Activated naive CD4-positive, alpha-beta T cell treated with anti-CD3 and anti-CD28 coated beads, Interleukin-2, amount 50 U/mL, for 72 hours (primary cell): ENCODE measurements around the gene MEA1. TPM values are rescaled to one million over a fixed set of nuclear protein-coding genes. Genes with fewer than 3 reads are reported as not detected.

Source experiments
- ATAC-seq, 2 donors: fragments of 150-1000 bp; cut with Tn5 transposase; 2 replicates each; pipeline ENCODE4 v1.10.0; 2021; ENCODE audit warnings: mild to moderate bottlenecking in 2 of 2, moderate library complexity in 2 of 2
- DNase-seq, 2 donors: peaks; one replicate each; pipeline ENCODE4 v3.0.0; 2021 to 2022; ENCODE audit warnings: low spot score in 2 of 2
- H3K27ac Mint-ChIP-seq, 2 donors: one replicate each; pipeline ENCODE4 v1.8.0; 2022; ENCODE audit warnings: mild to moderate bottlenecking in 2 of 2, mixed read lengths in 2 of 2
- H3K36me3 Mint-ChIP-seq, 2 donors: one replicate each; pipeline ENCODE4 v1.8.0; 2022; ENCODE audit warnings: mixed read lengths in 2 of 2
- H3K9me3 Mint-ChIP-seq, 2 donors: one replicate each; pipeline ENCODE4 v1.8.0; 2022; ENCODE audit warnings: mixed read lengths in 2 of 2
- total RNA-seq, 2 donors: library from RNA; stranded (reverse); gene quantifications; one replicate each; pipeline ENCODE4 v1.2.3, GENCODE V29; 2022

The MEA1 gene
- 10 to 100 TPM; 79.4 to 83.6 TPM for total RNA-seq

DNA sequence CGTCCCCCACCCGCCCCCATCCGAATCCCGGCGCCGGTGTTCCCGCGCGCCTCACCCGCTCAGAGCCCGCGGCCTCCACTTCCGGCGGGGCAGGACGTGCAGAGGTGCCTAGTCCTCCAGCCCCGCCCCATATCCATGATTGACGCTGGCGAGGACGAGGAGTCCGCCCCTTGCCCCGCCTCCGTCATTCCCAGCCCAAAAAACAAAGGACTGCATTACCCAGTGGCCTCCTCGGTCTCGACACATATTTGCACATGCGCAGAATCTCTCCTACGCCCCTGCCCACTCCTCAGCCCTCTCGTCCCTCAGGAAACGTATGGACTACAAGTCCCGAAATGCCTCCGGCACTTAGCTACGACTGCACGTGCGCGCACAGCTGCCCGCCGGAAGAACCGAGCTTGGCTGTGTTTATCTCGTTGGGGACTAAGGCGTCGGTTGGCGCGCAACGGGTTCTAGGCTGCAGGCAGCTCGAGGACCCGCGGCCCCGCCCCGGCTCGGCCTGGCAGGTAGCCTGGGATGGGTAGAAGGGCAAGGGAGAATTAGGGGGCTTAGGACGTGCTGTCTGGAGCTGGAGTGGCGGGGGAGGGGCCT lies at the start of gene MEA1, which contains the start of gene KLHDC3:
TSS of gene MEA1 (minus strand) at position 104 of the 591 bp plus-strand sequence. CDS start 133 bp downstream, outside the sequence.
TSS of gene KLHDC3 (plus strand) at position 407 of the 591 bp plus-strand sequence. CDS start 2,944 bp downstream, outside the sequence.
- Mint-ChIP-seq H3K9me3 (no peaks in the 10 kb centered on the region), H3K36me3 (peaks cover 13 to 24% of the 10 kb centered on the region in 2 donors), H3K27ac (peak within 1 kb of the TSS; percentile 92 to 98)
- ATAC-seq (peak; percentile 93 to 95), DNase-seq (peak; percentile 99 to 100)

DNA sequence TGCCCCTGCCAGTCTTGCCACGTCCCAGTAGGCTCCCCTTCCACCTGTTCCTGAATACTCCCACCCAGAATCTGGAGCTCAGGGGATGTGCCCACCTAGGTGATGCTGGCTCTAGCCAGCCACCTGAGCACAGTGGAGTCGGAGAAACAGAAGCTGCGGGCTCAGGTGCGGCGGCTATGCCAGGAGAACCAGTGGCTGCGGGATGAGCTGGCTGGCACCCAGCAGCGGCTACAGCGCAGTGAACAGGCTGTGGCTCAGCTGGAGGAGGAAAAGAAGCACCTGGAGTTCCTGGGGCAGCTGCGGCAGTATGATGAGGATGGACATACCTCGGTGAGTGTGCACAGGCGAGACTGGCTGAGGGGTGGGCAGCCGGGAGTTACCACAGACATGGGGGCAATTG lies 49.1 kb upstream of the MEA1 start:
- peaks cover 0 to 11% of the 10 kb centered on the region in 2 donors for H3K36me3 Mint-ChIP-seq
- H3K27ac Mint-ChIP-seq, result no peak overlapping the region
- ATAC-seq (no peak), DNase-seq (no peak)
- no peaks in the 10 kb centered on the region for H3K9me3 Mint-ChIP-seq

DNA sequence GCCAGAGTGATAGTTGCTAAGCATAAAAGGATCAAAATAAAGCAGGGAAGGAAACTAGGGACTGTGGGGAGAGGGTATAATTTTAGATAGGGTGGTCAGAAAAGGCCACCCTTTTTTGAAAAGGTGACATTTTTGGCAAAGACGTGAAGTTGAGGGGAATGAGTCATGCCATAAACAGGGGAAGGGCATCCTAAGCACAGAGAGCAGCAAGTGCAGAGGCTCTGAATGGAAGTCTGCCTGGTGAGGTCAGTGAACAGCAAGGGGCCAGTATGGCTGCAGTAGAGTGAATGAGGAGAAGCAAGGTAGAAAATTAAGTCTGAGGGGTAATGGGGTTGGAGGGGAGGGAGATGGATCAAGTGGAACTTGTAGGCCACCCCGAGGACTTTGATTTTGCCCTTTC lies 48.1 kb upstream of the MEA1 start:
- H3K27ac Mint-ChIP-seq, result no peak overlapping the region
- DNase-seq (no peak), ATAC-seq (no peak)
- H3K9me3 Mint-ChIP-seq, result no peaks in the 10 kb centered on the region
- peaks cover 0 to 11% of the 10 kb centered on the region in 2 donors for H3K36me3 Mint-ChIP-seq

DNA sequence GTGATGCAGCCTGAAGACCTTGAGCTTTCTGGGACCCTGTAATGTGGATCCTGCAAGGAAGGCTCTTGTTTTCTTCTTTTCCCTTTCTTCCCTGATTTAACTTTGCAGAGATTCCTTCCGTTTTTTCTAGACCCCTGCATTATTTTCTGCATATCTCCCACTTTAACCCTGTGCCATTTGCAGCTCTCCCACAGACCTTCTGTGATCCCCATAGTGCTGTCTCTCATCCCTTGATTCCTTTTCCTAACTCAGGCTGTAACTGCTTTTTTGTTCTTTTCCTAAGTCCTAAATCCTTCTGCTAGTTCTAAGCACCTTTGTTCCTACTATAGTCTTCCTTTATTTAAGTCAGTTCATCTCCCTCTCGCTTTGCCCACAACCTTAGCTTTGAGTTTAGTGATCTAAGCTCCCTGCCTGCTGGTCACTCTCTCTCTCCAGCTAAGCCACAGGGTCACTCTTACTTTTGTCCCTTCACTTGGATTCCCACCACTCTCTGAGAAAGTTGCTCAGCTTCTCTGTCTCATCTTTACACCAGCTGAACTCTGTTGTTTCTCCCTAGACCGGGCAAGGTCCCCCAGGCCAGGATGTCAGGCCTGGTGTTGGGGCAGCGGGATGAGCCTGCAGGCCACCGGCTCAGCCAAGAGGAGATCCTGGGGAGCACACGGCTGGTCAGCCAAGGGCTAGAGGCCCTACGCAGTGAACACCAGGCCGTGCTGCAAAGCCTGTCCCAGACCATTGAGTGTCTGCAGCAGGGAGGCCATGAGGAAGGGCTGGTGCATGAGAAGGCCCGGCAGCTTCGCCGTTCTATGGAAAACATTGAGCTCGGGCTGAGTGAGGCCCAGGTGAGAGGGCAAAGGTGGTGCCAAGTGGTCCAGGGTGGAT lies 47.2 kb upstream of the MEA1 start:
- no peaks in the 10 kb centered on the region for H3K9me3 Mint-ChIP-seq
- DNase-seq (no peak), ATAC-seq (no peak)
- H3K36me3 Mint-ChIP-seq, result peaks cover 0 to 11% of the 10 kb centered on the region in 2 donors
- H3K27ac Mint-ChIP-seq, result no peak overlapping the region

DNA sequence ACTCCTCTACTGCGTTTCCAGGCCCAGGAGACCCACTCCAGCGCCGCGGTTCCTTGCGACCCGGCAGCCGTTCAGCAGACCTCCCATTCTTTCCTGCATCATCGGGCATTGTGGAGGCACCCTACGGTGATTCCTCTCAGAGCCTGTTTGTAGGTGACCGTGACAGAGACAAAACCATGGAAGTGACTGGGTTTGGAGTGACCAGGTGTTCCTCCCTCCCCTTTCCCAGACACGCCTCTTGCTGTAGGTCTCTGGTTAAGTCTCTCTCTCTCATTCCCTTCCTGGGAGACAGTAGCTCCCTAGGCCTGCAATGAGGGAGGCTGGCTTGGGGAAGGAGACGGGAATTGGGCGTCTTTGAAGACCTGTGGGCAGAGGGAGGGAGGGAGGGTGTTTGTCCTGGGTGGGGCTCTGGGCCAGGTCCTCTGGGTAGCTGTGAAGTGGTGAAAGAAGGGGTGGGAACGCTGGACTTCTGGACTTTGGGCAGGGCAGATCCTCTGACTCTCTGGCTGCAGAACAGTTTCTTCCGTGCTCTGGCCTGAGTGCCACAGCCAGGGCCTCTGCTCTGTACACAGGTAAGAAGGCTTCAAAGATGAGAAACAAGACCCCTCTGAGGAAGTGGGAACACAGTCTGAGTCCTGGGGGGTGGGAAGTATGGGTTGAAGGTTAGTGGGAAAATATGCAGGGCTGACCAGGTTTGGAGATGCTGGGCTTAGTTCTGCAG lies 46.4 kb upstream of the MEA1 start:
- ATAC-seq (no peak), DNase-seq (no peak)
- H3K9me3 Mint-ChIP-seq, result no peaks in the 10 kb centered on the region
- peaks cover 0 to 11% of the 10 kb centered on the region in 2 donors for H3K36me3 Mint-ChIP-seq
- H3K27ac Mint-ChIP-seq, result peak overlapping the region; percentile 95 to 98

DNA sequence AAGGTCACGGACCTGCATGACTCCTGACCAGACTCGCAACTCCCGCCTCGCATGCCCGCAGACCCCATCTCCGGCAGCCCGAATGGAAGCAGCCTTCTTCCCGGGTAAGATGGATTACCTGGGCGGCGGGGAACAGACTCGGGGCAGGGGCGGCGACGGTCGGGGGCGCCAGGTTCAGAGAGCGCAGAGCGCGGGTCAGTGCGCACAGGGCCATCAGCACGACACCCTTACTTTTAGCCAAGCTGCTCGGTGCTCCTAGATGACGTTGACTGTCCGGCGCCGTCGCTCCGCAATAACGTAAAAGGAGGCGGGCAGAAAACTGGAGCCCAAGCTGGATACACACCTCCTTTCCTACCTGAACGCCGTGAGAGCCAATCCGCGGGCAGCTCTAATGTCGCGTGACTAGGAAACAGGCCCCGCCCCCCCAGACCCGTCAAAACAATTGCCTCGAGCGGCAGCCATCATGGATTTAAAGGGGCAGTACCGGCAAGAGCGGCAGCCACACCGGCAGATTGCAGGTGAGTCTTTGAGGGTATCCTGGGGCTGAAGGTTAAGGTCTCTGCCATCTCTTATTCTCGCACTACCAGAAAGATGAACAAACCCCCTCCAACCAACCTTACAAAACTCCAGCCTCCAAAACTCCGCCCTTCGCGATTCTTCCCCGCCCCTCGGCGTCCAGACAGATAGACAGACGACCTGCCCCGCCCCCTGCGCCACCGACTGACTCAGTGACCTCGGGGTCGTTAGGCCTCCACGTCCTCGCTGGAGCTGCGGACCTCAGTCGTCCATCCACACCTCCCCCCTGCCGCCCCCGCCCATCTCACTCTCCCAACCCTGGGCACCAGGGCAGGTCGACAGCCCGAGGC lies 45.7 kb upstream of the MEA1 start, which contains the start of the genes KLC4 and MRPL2:
TSS of gene KLC4 (plus strand) at position 464 of the 866 bp plus-strand sequence. CDS start 1,705 bp downstream, outside the sequence.
TSS of gene MRPL2 (minus strand) at position 267 of the 866 bp plus-strand sequence. CDS start at position 214, 53 bp downstream.
- Mint-ChIP-seq H3K27ac (peak within 1 kb of the TSS; percentile 95 to 98), H3K9me3 (no peaks in the 10 kb centered on the region), H3K36me3 (peaks cover 7 to 11% of the 10 kb centered on the region in 2 donors)
- DNase-seq (peak; percentile 90 to 97), ATAC-seq (peak; percentile 96 to 97)

DNA sequence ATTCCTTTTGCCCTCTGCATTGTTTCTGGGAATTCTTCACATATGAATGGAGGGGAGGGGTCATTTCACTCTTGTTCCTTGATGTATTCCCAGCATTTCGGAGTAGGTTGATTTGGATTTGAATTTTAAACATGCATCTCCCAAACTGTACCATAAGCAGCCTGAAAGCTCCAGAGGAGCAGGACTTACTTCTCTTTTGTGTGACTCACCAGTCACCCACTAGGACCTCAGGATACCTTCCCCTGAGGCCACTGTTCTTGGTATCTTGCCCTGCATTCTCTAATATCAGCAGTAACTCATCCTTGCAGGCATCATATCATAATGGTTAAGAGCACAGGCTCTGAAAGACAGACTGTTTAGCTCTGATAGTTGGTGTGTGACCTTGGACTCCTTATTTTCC lies 44.8 kb upstream of the MEA1 start:
- peaks cover 14 to 18% of the 10 kb centered on the region in 2 donors for H3K36me3 Mint-ChIP-seq

DNA sequence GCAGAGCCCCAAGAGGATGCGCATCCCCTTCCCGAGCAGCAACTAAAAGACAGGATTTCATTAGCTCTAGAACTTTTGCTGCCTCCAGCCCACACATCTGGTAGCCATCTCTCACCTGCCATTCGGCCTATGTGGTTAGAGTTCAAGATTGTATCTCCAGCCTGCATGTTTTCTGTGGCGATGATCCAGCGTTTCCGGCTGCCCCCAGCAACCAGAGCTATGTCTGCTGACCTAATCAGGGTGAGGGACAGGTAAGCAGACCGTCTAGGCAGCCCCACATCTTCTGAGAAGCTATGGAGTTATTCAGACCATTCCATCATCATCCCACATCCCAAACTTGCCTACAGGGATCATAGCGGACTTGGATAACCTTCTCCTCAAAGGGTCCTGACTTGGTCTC lies 42.2 kb upstream of the MEA1 start:
- peaks cover 24% of the 10 kb centered on the region in 2 donors for H3K36me3 Mint-ChIP-seq
- ATAC-seq, result no peak
- H3K27ac Mint-ChIP-seq, result no peak overlapping the region
- no peaks in the 10 kb centered on the region for H3K9me3 Mint-ChIP-seq
- no peak for DNase-seq

More for the DNA sequence above, 44.8 kb upstream of the MEA1 start:
- DNase-seq (no peak), ATAC-seq (no peak)
- Mint-ChIP-seq H3K27ac (peak overlapping the region; percentile 95 to 98), H3K9me3 (no peaks in the 10 kb centered on the region)

DNA sequence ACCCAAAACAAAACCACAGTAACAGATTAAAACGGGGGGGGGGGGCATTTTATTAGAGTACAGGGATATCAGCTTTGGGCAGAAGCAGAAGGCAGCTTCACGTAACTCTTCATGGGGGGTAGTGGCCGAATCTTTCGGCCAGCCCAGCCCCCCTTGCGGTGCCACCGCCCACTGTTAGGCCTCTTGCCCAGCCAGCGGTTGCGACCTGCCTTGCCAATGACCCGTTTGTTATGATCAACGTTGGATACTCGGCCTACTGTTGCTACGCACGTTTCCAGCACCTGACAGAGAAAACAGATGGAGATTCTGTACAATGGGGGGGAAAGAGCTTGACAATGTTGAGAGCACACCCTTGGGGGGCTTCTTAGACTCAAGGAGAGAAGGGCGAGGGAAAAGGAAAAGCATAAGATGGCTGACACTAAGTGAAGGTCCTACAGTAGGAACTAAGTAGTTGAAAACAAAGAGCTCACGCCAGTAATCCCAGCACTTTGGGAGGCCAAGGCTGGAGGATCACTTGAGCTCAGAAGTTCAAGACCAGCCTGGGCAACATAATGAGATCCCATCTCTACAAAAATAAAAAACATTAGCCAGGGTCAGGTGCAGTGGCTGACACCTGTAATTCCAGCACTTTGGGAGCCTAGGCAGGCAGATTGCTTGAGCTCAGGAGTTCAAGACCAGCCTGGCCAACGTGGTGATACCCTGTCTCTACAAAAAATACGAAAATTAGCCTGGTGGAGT lies 40.6 kb upstream of the MEA1 start:
- ATAC-seq, result no peak
- no peaks in the 10 kb centered on the region for H3K9me3 Mint-ChIP-seq
- H3K36me3 Mint-ChIP-seq, result peaks cover 24% of the 10 kb centered on the region in 2 donors
- DNase-seq, result no peak
- peak overlapping the region; percentile 96 for H3K27ac Mint-ChIP-seq

DNA sequence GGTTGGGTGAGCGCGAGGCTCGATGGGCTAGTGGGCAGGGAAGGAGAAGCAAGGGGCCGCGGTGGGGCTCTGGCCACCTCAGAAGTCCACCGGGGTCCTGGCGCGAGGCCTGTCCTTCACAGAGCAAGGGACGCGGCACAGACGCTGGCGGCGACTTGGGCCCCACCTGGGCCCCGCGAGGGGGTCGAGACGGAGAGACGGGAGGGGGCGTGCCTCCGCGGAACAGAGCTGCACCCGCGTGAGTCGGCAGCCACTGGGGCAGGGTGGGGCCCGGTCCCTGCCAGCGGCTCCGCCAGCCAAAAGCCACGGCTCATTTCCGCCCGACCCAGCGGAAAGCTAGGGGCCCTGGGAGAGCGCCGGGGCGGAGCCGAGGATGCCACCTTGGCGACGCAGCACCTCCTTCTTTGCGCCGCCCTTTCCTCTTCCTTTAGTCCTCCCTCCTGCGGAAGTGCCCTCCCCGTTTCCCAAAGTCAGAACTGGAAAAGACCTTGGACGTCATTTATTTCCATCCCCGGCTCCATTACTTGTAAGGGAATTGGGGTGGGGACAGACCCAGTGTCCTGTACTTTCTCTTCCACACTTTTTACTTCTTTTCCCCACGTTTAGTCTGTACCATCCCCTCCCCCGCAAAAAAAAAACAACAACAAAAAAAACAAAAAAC lies 39.9 kb upstream of the MEA1 start, which contains the start of gene CUL7:
TSS of gene CUL7 (minus strand) at position 307 of the 661 bp plus-strand sequence. CDS start 1,063 bp downstream, outside the sequence.
- peak; percentile 99 to 100 for ATAC-seq
- H3K36me3 Mint-ChIP-seq, result peaks cover 18 to 24% of the 10 kb centered on the region in 2 donors
- H3K27ac Mint-ChIP-seq, result peak within 1 kb of the TSS; percentile 96
- no peaks in the 10 kb centered on the region for H3K9me3 Mint-ChIP-seq
- DNase-seq, result peak; percentile 90 to 91

DNA sequence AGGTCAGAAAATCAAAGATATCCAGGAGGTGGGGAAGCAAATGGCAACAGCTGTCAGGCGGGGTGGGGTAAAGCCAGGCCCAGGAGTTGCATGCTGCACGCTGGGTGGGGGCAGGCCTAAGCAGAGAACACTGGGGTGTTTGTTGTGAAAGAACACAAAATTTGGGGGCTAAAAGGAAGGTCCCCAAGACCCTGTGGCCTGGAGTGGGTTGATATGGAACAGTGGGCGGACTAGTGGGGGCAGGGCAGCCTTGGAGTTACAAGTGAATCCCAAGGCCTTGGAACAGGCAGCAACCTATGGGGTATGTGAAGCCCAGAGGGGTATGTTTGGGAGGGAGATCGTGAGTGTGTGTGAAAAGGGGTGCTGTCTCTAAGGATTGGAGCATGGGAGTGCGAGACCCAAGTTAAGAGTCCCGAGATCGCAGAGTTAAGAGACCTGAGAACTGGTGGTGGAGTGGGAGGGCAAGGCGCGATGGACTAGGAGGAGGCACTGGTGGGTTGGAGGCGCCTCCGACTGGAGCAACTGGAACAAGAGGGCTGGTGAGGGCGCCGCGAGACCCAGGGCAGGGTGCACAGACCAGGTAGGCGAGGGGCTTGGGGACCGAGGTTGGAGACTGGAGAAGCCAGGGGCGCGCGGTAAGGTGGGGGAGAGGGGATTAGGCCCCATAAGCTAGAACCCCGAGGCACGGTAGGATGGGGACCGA lies 39.2 kb upstream of the MEA1 start:
- peaks cover 14 to 24% of the 10 kb centered on the region in 2 donors for H3K36me3 Mint-ChIP-seq
- peak; percentile 10 to 20 for ATAC-seq
- peak in 1 of 2 donors; percentile 15 for DNase-seq
- no peaks in the 10 kb centered on the region for H3K9me3 Mint-ChIP-seq
- peak overlapping the region; percentile 96 for H3K27ac Mint-ChIP-seq

DNA sequence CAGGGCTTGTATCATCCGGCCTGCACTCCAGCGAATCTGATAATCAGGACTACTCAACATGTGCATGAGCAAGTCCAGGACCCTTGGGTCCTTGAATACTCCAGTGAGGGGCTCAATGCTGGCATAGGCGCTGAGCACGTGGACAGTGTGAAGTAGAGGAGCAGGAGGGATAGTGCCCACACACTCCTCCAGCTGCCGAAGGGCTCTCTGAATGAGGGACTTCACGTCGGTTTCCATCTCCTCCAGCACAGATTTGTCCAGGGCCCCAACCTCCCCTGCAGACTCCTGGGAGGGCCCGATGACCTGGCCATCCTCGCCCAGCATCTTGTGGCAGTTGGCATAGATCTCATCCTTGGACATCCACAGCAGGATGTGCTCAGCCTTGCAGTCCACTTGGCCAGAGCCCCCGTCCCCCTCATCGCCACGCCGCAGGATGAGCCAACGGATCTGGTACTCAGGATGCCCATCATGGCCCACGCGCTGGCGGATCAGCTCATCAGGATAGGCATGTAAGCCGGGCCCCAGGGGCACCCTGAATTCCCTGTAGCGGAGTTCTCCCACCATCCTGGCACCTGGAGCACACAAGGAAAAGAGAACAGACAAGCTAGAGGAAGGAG lies 38.6 kb upstream of the MEA1 start:
- DNase-seq (no peak), ATAC-seq (no peak)
- peaks cover 14 to 24% of the 10 kb centered on the region in 2 donors for H3K36me3 Mint-ChIP-seq
- H3K27ac Mint-ChIP-seq, result peak overlapping the region; percentile 52 to 96
- H3K9me3 Mint-ChIP-seq, result no peaks in the 10 kb centered on the region

DNA sequence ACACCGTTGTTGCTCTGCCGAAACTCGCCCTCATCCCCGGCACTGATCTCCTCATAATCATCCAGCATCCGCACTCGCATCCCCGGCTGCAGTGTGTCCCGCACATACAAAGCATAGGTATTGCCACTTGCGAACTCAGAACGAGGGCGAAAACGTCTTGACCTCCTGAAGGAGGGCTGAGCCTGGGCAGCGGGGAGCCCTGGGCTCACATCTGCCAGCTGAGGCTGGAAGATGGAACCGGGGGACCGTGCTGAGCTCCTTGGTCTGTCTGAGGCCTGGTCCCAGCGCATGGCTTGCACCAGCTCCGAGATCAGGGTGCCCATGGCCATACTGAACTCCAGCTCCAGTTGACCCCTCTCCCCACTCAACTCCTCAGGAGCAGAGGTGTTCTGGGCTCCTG lies 37.2 kb upstream of the MEA1 start:
- H3K27ac Mint-ChIP-seq, result peak overlapping the region; percentile 80 to 96
- ATAC-seq, result no peak
- no peaks in the 10 kb centered on the region for H3K9me3 Mint-ChIP-seq
- peaks cover 14 to 24% of the 10 kb centered on the region in 2 donors for H3K36me3 Mint-ChIP-seq
- DNase-seq, result no peak

DNA sequence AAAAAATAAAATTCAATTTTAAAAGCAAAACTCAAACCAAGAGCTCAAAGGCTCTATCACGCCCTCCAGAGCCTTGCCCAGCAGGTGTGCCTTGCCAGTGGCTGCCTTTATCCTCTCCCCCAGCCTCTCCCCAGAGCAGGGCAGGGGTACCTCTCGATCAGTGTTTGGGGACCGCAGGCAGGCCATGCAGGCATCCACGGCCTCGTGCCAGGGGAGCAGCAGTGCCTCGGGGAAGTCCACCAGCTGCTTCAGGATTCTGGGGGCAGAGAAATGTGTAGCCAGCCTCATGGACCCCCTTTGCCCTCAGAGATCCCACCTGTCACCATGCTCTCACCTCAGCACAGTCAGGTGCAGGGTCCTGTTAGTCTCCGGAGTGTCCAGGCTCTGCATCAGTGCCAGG lies 34.3 kb upstream of the MEA1 start:
- H3K27ac Mint-ChIP-seq, result no peak overlapping the region
- no peaks in the 10 kb centered on the region for H3K9me3 Mint-ChIP-seq
- ATAC-seq (no peak), DNase-seq (no peak)
- H3K36me3 Mint-ChIP-seq, result peaks cover 6% of the 10 kb centered on the region in 2 donors
